ENCODE measurements around the gene DRD5.
"Not testable (repeated sequence)": the region's sequence is repeated elsewhere in the genome, so short reads cannot be mapped to it uniquely, and the experiment has no call there.

DRD5 gene

DNA sequence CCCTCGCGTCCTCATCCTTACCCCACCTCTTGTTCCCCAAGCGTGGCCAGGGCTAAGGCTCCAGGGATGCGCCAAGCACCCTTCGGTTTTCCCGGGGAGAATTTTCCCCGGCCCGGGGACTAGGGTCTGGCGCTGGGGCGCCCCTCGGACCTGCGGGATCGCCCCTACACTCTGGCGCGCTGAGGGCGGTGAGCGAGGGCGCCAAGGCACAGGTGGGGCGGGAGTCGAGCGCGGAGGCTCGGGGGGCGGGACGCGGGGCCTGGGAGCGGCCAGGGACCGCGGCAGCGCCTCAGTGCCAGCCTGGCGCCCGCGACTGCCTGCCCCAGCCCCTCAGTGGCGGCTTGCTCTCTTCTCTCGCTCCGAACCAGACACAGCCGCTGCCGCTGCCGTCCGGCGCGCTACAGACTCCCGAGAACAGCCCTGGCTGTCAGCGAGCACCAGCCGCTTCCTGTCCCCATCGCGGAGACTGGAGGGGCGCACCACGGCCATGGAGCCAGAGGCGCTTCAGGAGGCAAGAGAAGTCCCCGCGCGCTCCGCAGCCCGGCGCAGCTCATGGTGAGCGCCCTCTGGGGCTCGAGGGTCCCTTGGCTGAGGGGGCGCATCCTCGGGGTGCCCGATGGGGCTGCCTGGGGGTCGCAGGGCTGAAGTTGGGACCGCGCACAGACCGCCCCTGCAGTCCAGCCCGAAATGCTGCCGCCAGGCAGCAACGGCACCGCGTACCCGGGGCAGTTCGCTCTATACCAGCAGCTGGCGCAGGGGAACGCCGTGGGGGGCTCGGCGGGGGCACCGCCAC, at the start of gene DRD5:
DRD5 (plus strand) TSS at position 292 of the 793 bp plus-strand sequence; CDS start at position 688, 396 bp downstream.
- DNase-seq (ENCODE audit: low read depth): no peak
- no peak within 1 kb of the TSS for H3K4me3 ChIP-seq (ENCODE audit: low read depth, low read length)
- TF ChIP-seq, protein P1, sequence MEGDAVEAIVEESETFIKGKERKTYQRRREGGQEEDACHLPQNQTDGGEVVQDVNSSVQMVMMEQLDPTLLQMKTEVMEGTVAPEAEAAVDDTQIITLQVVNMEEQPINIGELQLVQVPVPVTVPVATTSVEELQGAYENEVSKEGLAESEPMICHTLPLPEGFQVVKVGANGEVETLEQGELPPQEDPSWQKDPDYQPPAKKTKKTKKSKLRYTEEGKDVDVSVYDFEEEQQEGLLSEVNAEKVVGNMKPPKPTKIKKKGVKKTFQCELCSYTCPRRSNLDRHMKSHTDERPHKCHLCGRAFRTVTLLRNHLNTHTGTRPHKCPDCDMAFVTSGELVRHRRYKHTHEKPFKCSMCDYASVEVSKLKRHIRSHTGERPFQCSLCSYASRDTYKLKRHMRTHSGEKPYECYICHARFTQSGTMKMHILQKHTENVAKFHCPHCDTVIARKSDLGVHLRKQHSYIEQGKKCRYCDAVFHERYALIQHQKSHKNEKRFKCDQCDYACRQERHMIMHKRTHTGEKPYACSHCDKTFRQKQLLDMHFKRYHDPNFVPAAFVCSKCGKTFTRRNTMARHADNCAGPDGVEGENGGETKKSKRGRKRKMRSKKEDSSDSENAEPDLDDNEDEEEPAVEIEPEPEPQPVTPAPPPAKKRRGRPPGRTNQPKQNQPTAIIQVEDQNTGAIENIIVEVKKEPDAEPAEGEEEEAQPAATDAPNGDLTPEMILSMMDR (conservative IDR thresholded peaks at IDR 0.05; ENCODE audit: low read depth, low read length): no peak

DNA sequence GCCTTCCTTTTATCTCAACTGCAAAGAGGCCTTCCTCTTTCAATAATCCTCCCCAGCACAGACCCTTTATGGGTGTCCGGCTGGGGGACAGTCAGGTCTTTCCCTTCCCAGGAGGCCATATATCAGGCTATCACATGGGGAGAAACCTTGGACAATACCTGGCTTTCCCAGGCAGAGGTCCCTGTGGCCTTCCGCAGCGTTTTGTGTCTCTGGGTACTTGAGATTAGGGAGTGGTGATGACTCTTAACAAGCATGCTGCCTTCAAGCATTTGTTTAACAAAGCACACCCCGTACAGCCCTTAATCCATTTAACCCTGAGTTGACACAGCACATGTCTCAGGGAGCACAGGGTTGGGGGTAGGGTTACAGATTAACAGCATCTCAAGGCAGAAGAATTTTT, 49.2 kb upstream of the DRD5 start:
- DNase-seq (ENCODE audit: low read depth); H3K4me3 ChIP-seq (ENCODE audit: low read depth, low read length): not testable (repeated sequence)

DNA sequence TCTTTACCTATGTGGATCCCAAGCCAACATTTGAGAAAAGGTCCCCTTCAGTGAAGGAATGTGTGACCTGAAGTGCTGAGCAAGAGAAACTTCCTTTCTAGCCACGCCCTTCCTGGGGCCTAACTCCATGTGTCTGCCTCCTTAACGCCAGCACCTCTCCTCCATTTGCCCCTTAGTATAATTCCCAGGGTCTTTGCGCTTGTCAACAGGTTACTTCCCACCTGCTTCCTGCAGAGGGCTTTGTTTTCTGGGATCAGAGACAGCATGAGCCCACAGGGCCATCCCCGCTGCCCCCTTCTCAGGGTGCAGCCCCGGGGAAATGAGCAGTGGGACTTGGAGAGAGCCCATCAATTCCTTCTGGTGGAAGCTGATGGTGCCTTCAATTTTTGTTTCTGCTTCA, 45.9 kb upstream of the DRD5 start:
- no peak overlapping the region for H3K4me3 ChIP-seq (ENCODE audit: low read depth, low read length)
- no peak for DNase-seq (ENCODE audit: low read depth)
- TF ChIP-seq, protein P1 (conservative IDR thresholded peaks at IDR 0.05; ENCODE audit: low read depth, low read length): no peak

DNA sequence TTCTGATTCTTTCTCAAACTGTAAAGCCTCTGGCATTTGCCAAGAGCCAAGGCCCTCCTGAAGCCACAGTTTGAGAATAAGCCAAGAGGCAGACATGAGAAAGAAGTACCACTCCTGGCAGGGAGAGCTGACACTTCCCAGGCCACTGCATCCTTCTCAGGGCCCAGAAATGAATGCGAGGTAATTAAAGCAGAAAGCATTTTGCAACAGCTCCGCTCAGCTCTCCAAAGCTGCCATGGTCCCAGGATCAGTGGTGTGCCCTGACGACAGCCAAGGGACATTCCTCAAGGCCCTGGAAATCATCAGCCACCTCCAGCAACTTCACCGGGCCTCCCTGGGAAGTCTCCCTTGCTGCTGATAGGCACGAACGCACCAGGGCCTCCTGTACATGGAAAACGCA, 44.2 kb upstream of the DRD5 start:
- not testable (repeated sequence) for DNase-seq (ENCODE audit: low read depth); H3K4me3 ChIP-seq (ENCODE audit: low read depth, low read length)

DNA sequence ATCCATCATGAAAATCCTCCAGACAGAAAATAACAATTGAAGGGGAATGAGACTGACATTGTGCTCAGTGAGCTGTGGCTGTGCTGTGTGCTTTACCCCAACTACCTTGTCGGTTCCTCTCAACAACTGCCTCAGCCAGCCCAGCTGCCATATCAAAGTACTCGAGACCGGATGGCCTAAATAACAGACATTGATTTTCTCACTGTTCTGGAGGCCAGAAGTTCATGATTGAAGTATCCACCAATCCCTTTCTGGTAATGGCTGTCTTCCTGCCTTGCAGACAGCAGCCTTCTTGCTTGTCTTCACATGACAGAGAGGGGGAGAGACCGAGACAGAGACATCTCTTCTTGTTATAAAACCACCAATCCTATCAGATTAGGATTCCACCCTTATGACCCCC, 37.6 kb upstream of the DRD5 start:
- DNase-seq (ENCODE audit: low read depth); H3K4me3 ChIP-seq (ENCODE audit: low read depth, low read length): not testable (repeated sequence)

DNA sequence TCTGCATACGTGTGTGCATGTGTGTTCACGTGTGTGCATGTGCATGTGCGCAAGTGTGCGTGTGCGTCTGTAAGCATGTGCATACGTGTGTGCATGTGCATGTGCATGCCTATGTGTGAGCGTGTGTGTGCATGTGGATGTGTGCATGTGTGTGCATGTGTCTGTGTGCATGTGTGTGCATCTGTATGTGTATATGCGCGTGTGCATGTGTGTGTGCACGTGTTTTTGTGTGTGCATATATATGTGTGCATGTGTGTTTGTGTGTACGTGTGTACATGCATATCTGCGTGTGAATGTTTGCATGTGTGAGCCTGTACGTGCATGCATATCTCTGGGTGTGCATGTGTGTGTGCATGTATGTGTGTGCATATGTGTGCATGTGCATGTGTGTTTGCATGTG, 35.7 kb upstream of the DRD5 start:
- TF ChIP-seq, protein P1 (conservative IDR thresholded peaks at IDR 0.05; ENCODE audit: low read depth, low read length): no peak
- DNase-seq (ENCODE audit: low read depth): no peak
- no peak overlapping the region for H3K4me3 ChIP-seq (ENCODE audit: low read depth, low read length)

DNA sequence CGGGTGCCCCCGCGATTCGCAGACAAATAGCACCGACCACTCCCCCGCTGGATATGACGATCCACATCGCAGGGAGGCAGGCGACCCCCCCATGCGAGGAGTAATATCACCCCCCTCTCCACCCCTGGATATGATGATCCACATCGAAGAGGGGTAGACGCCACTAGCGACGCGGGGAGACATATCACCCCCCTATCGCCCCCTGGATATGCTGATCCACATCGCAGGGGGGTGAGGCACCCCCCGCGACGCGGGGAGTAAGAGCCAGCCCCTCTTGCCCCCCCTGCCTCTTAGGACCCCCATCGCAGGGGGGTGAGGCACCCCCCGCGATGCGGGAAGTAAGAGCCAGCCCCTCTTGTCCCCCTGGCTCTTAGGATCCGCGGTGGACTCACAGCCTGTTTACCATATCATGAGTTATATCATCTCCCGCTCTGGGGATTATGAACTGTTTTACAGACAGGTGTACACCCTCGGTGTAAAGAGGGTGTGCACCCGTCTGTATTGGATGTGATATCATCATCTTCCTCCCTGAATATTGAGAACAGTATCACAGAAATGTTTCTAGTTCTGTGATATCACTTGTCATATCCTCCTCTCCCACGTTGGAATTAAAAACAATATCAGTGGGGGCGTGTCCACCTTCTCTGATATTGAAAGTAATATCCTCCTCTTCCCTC, 22.7 kb upstream of the DRD5 start:
- TF ChIP-seq, protein P1 (conservative IDR thresholded peaks at IDR 0.05; ENCODE audit: low read depth, low read length): no peak
- no peak overlapping the region for H3K4me3 ChIP-seq (ENCODE audit: low read depth, low read length)
- DNase-seq (ENCODE audit: low read depth): no peak

DNA sequence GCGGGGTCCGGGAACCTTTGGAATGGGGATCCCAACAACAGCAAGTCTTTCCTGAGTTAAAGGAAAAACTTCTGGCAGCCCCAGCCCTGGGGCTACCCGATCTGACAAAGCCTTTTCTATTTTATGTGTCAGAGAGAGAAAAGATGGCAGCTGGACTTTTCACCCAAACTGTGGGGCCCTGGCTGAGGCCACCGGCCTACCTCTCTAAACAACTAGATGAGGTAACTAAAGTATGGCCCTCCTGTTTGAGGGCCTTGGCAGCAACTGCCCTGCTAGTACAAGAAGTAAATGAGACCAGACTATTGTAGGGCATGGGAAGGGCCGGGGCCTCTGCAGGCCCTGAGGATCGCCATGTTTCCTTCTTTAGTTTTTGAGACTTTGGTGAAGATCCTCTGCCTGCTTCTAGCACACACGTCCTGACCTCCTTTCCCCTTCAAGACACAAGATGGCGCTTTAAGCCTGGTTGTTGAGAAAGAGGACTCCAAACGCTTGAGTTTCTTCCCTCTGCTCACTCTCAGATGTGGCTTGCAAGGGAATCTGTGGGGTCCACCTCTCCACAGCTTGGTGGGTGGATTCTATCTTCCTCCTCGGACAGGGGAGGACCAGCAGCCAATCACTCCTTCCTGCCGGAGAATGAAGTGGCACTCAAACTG, 18.5 kb upstream of the DRD5 start:
- DNase-seq (ENCODE audit: low read depth): peak; percentile 93
- no peak overlapping the region for H3K4me3 ChIP-seq (ENCODE audit: low read depth, low read length)
- TF ChIP-seq, protein P1 (conservative IDR thresholded peaks at IDR 0.05; ENCODE audit: low read depth, low read length): peak; percentile 91

All from choroid plexus epithelial cell (primary cell).